ENCODE measurements around the gene TMEM26. TPM values are rescaled to one million over a fixed set of nuclear protein-coding genes. Genes with fewer than 3 reads are reported as not detected.

TMEM26 gene
- total and polyA plus RNA-seq, 9 of the 15 experiments (the other 6 are each of a cell fraction or from before 2014, with no cell fraction given), result not detected

DNA sequence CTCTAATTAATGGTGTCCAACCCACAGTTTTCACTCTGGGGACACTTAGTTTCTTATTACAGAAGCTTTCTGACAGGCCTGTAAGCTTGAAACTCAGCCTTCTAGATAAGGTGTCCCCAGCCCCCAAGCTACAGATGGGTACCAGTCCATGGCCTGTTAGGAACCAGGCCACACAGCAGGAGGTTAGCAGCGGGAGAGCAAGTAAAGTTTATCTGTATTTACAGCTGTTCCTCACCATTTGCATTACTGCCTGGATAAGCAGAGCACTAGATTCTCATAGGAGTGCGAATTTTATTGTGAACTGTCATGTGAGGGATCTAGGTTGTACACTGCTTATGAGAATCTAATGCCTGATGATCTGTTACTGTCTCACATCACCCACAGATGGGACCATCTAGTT is 93.7 kb downstream of the TMEM26 start:
- Histone ChIP-seq H3K9ac (ENCODE audit: insufficient read depth in 1 of 2, low read depth in 2 of 2, low read length in 2 of 2) (no peak overlapping the region), H2AFZ (ENCODE audit: low read depth, low read length) (no peak overlapping the region), H3K79me2 (ENCODE audit: control insufficient read depth, insufficient read depth, low read length) (no peaks in the 10 kb centered on the region), H4K20me1 (replicated peaks; ENCODE audit: control insufficient read depth, insufficient read depth, low read length) (no peaks in the 10 kb centered on the region), H3K36me3 (ENCODE audit: control insufficient read depth, insufficient read depth, low read length) (no peaks in the 10 kb centered on the region), H3K4me1 (replicated peaks in 1 of 2; ENCODE audit: control insufficient read depth in 2 of 2, insufficient read depth in 2 of 2, low read length in 2 of 2) (no peaks in the 10 kb centered on the region), H3K4me3 (no peak overlapping the region), H3K4me2 (ENCODE audit: insufficient read depth, low read length) (no peak overlapping the region), H3K27ac (ENCODE audit: extremely low read depth, low read depth, low read length) (no peak overlapping the region), H3K27me3 (ENCODE audit: control insufficient read depth in 2 of 2, insufficient read depth in 2 of 2, low read length in 2 of 2) (no peaks in the 10 kb centered on the region), H3K9me3 (replicated peaks; ENCODE audit: control insufficient read depth, insufficient read depth, low read depth, low read length) (0 out of 2 replicates have a peak, but pooled peaks cover 3% of the 10 kb centered on the region), H3K9me1 (ENCODE audit: control insufficient read depth, insufficient read depth, low read length) (no peaks in the 10 kb centered on the region)
- intact Hi-C loops (cut with micrococcal nuclease) (no loop called here), in situ Hi-C loops (cut with MboI) (no loop called here)
- ChIA-PET POLR2A (no interaction called here), CTCF (ENCODE audit: low intra/inter-chr PET ratio) (no interaction called here)
- DNase-seq (ENCODE audit: extremely low read depth in 1 of 4, low spot score in 3 of 4) (peak in 2 of 4 experiments; percentile 18 to 75), ATAC-seq (peak; percentile 81), FAIRE-seq (peak; percentile 35)
- BruUV-seq (replicated peaks), result no TSS peak
- WGBS (ENCODE audit: insufficient coverage, low coverage, missing lambda C conversion rate), result 4% methylated on average over 2 of the region's 2 CpGs
- TF ChIP-seq ZNF311 (CRISPR knock-in tag; IDR thresholded peaks at IDR 0.05) (no peak), TCF3 (CRISPR knock-in tag; IDR thresholded peaks at IDR 0.05) (peak; percentile 57), TEAD4 (IDR thresholded peaks at IDR 0.05; ENCODE audit: low read length) (peak; percentile 78), TEAD4 (CRISPR knock-in tag; IDR thresholded peaks at IDR 0.05; ENCODE audit: borderline replicate concordance) (no peak), JUND (IDR thresholded peaks at IDR 0.05; ENCODE audit: borderline replicate concordance, low read depth, low read length) (no peak), JUND (tag; IDR thresholded peaks at IDR 0.05; ENCODE audit: borderline replicate concordance, low read depth, low read length) (no peak; the same call in 2 of the 3 replicates), STAT5A (IDR thresholded peaks at IDR 0.05; ENCODE audit: borderline replicate concordance, low read length) (peak; percentile 37; the same call in 1 of the 2 replicates), TAL1 (IDR thresholded peaks at IDR 0.05) (peak; percentile 71), CBFA2T3 (IDR thresholded peaks at IDR 0.05) (peak; percentile 85), PURB (CRISPR knock-in tag; IDR thresholded peaks at IDR 0.05; ENCODE audit: low read depth) (no peak), KLF1 (tag; IDR thresholded peaks at IDR 0.05) (no peak), CBX3 (IDR thresholded peaks at IDR 0.05; ENCODE audit: borderline replicate concordance in 1 of 2, low read length in 2 of 2) (peak in 1 of 2 experiments; percentile 27; a peak in 1 of 3 replicates), ILF3 (IDR thresholded peaks at IDR 0.05; ENCODE audit: borderline replicate concordance) (no peak), ARID1B (IDR thresholded peaks at IDR 0.05) (peak; percentile 66), GATA2 (CRISPR knock-in tag; IDR thresholded peaks at IDR 0.05) (peak; percentile 35; the same call in 1 of the 2 replicates), TRIM24 (IDR thresholded peaks at IDR 0.05) (0 out of 4 replicates have a peak, but pooled peaks of 1 of the 2 experiments have one; percentile 15), NCOR1 (IDR thresholded peaks at IDR 0.05) (peak; percentile 64), POLR2AphosphoS5 (IDR thresholded peaks at IDR 0.05; ENCODE audit: control insufficient read depth, insufficient read depth, low read depth, low read length) (peak; percentile 59; the same call in 1 of the 2 replicates)
- TF ChIP-seq, protein P1, sequence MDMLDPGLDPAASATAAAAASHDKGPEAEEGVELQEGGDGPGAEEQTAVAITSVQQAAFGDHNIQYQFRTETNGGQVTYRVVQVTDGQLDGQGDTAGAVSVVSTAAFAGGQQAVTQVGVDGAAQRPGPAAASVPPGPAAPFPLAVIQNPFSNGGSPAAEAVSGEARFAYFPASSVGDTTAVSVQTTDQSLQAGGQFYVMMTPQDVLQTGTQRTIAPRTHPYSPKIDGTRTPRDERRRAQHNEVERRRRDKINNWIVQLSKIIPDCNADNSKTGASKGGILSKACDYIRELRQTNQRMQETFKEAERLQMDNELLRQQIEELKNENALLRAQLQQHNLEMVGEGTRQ (CRISPR knock-in tag; IDR thresholded peaks at IDR 0.05), result peak; percentile 36
- TF ChIP-seq, protein P2, sequence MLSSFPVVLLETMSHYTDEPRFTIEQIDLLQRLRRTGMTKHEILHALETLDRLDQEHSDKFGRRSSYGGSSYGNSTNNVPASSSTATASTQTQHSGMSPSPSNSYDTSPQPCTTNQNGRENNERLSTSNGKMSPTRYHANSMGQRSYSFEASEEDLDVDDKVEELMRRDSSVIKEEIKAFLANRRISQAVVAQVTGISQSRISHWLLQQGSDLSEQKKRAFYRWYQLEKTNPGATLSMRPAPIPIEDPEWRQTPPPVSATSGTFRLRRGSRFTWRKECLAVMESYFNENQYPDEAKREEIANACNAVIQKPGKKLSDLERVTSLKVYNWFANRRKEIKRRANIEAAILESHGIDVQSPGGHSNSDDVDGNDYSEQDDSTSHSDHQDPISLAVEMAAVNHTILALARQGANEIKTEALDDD (IDR thresholded peaks at IDR 0.05), result peak; percentile 63
- TF ChIP-seq, protein P3, sequence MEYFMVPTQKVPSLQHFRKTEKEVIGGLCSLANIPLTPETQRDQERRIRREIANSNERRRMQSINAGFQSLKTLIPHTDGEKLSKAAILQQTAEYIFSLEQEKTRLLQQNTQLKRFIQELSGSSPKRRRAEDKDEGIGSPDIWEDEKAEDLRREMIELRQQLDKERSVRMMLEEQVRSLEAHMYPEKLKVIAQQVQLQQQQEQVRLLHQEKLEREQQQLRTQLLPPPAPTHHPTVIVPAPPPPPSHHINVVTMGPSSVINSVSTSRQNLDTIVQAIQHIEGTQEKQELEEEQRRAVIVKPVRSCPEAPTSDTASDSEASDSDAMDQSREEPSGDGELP (CRISPR knock-in tag; IDR thresholded peaks at IDR 0.05; ENCODE audit: borderline replicate concordance), result no peak
